Neuronal stem cell (in vitro differentiated cells): ENCODE measurements around the gene MAPT.

Experiments used
- DNase-seq: peaks from one replicate; pipeline ENCODE4 v3.0.0-alpha.2; 2013; ENCODE audit warnings: low spot score
- H2AFZ ChIP-seq: one replicate; pipeline ENCODE4 v1.6.1; 2013; ENCODE audit warnings: mild to moderate bottlenecking, low read length, inconsistent platforms
- H2AK5ac ChIP-seq: 2 replicates; pipeline ENCODE4 v1.6.1; 2013; ENCODE audit warnings: low read depth, mild to moderate bottlenecking, inconsistent platforms, low read length, moderate library complexity, mixed read lengths
- H2BK120ac ChIP-seq: 2 replicates; pipeline ENCODE4 v1.6.1; 2013; ENCODE audit warnings: low read depth, mild to moderate bottlenecking, inconsistent platforms, low read length, moderate library complexity, mixed read lengths
- H2BK12ac ChIP-seq: one replicate; pipeline ENCODE4 v1.6.1; 2013; ENCODE audit warnings: low read length, inconsistent platforms
- H2BK15ac ChIP-seq: 2 replicates; pipeline ENCODE4 v1.6.1; 2013; ENCODE audit warnings: mild to moderate bottlenecking, low read length, inconsistent platforms, mixed read lengths
- H2BK5ac ChIP-seq: one replicate; pipeline ENCODE4 v1.6.1; 2013; ENCODE audit warnings: inconsistent platforms, mild to moderate bottlenecking, low read length, moderate library complexity
- H3K14ac ChIP-seq: one replicate; pipeline ENCODE4 v1.6.1; 2013; ENCODE audit warnings: low read length, inconsistent platforms
- H3K18ac ChIP-seq: 2 replicates; pipeline ENCODE4 v1.6.1; 2013; ENCODE audit warnings: low read length, inconsistent platforms
- H3K23ac ChIP-seq: 2 replicates; pipeline ENCODE4 v1.6.1; 2013; ENCODE audit warnings: low read depth, mild to moderate bottlenecking, mixed read lengths, low read length, inconsistent platforms; ENCODE audit not compliant: poor library complexity
- H3K27ac ChIP-seq: replicated peaks from 3 replicates; pipeline ENCODE4 v1.5.1; 2013; ENCODE audit warnings: low read length, inconsistent platforms
- H3K27me3 ChIP-seq, 3 experiments: 2 replicates each; pipeline ENCODE4 v1.6.1; 2013; ENCODE audit warnings: low read length in 3 of 3, mild to moderate bottlenecking in 2 of 3, inconsistent platforms in 1 of 3, low read depth in 1 of 3, mixed read lengths in 1 of 3, moderate library complexity in 1 of 3; ENCODE audit not compliant: control insufficient read depth in 3 of 3, insufficient read depth in 3 of 3
- H3K36me3 ChIP-seq, 2 donors: replicated peaks in 1 of 2; 2 replicates each; pipeline ENCODE4 v1.6.1; 2013; ENCODE audit warnings: low read length in 2 of 2; ENCODE audit not compliant: control insufficient read depth in 2 of 2, insufficient read depth in 2 of 2
- H3K4ac ChIP-seq: 2 replicates; pipeline ENCODE4 v1.6.1; 2013; ENCODE audit warnings: inconsistent platforms, mild to moderate bottlenecking, low read length, moderate library complexity
- H3K4me1 ChIP-seq, 2 donors: 1 replicate in 1 of 2; 2 replicates in 1 of 2; pipeline ENCODE4 v1.6.1; 2013; ENCODE audit warnings: low read length in 2 of 2, low read depth in 1 of 2; ENCODE audit not compliant: control insufficient read depth in 2 of 2, insufficient read depth in 1 of 2
- H3K4me2 ChIP-seq: one replicate; pipeline ENCODE4 v1.6.1; 2013; ENCODE audit warnings: mild to moderate bottlenecking, low read length, inconsistent platforms; ENCODE audit not compliant: insufficient read depth, poor library complexity, severe bottlenecking
- H3K4me3 ChIP-seq, 2 donors: 2 replicates each; pipeline ENCODE4 v1.5.1; 2013; ENCODE audit warnings: low read length in 2 of 2, mild to moderate bottlenecking in 2 of 2, inconsistent platforms in 1 of 2, moderate library complexity in 1 of 2
- H3K79me1 ChIP-seq: one replicate; pipeline ENCODE4 v1.6.1; 2013; ENCODE audit warnings: low read depth, mild to moderate bottlenecking, inconsistent platforms, low read length, moderate library complexity
- H3K9ac ChIP-seq: one replicate; pipeline ENCODE4 v1.6.1; 2013; ENCODE audit warnings: mild to moderate bottlenecking, low read depth, low read length, inconsistent platforms; ENCODE audit not compliant: poor library complexity
- H3K9me3 ChIP-seq, 2 donors: replicated peaks in 1 of 2; 2 replicates each; pipeline versions ENCODE3 to v1.6.1; 2013; ENCODE audit warnings: low read length in 2 of 2, mild to moderate bottlenecking in 2 of 2, inconsistent platforms in 1 of 2, low read depth in 1 of 2, mixed read lengths in 1 of 2, moderate library complexity in 1 of 2; ENCODE audit not compliant: control insufficient read depth in 2 of 2, insufficient read depth in 1 of 2
- H4K8ac ChIP-seq: one replicate; pipeline ENCODE4 v1.6.1; 2013; ENCODE audit warnings: low read depth, mild to moderate bottlenecking, inconsistent platforms, low read length, moderate library complexity
- H4K91ac ChIP-seq: one replicate; pipeline ENCODE4 v1.6.1; 2013; ENCODE audit warnings: low read length, low read depth, mild to moderate bottlenecking, inconsistent platforms; ENCODE audit not compliant: poor library complexity
- WGBS, 2 donors: extraction: QIAGEN DNeasy Blood & Tissue Kit; methylation state at CpG; one replicate each; pipeline ENCODE4 v1.1.7; 2013; ENCODE audit warnings: missing lambda C conversion rate in 2 of 2, mixed read lengths in 1 of 2; ENCODE audit not compliant: insufficient read length in 2 of 2, insufficient replicate concordance in 1 of 2; ENCODE audit errors: extremely low coverage in 2 of 2; 5-methylcytosine and 5-hydroxymethylcytosine counted together

Gene MAPT

GRCh38 chr17:45939395-45939794 lies 45.0 kb downstream of the MAPT start:
- no peak overlapping the region for H3K23ac ChIP-seq
- no peak overlapping the region for H3K27ac ChIP-seq
- H2BK5ac ChIP-seq, result no peak overlapping the region
- H3K4me1 ChIP-seq, result peaks cover 0 to 4% of the 10 kb centered on the region in 2 donors
- H3K18ac ChIP-seq, result no peak overlapping the region
- H2BK12ac ChIP-seq, result no peak overlapping the region
- no peak overlapping the region for H3K4me3 ChIP-seq
- no peak overlapping the region for H4K91ac ChIP-seq
- DNase-seq, result no peak
- no peak overlapping the region for H3K4ac ChIP-seq
- H3K9me3 ChIP-seq, result no peaks in the 10 kb centered on the region
- no peak overlapping the region for H3K14ac ChIP-seq
- no CpG with 5 or more reads among the region's 5 CpGs for WGBS, 2 donors
- no peak overlapping the region for H2BK120ac ChIP-seq
- H2AFZ ChIP-seq, result no peak overlapping the region
- no peak overlapping the region for H2AK5ac ChIP-seq
- H3K4me2 ChIP-seq, result no peak overlapping the region
- H3K36me3 ChIP-seq, result no peaks in the 10 kb centered on the region
- no peak overlapping the region for H3K9ac ChIP-seq
- no peak overlapping the region for H4K8ac ChIP-seq
- H3K27me3 ChIP-seq, result peaks cover 0 to 32% (median 0%) of the 10 kb centered on the region in 3 experiments
- H3K79me1 ChIP-seq, result no peaks in the 10 kb centered on the region
- H2BK15ac ChIP-seq, result no peak overlapping the region

- peaks cover 0 to 36% (median 0%) of the 10 kb centered on the region in 3 experiments for H3K27me3 ChIP-seq
- H3K36me3 ChIP-seq, result no peaks in the 10 kb centered on the region
- H3K9ac ChIP-seq, result no peak overlapping the region
- H3K4me3 ChIP-seq, result no peak overlapping the region
- no peak overlapping the region for H4K91ac ChIP-seq
- peaks cover 0 to 4% of the 10 kb centered on the region in 2 donors for H3K4me1 ChIP-seq
- no peak overlapping the region for H3K14ac ChIP-seq
- WGBS, 2 donors, result no CpG with 5 or more reads among the region's 4 CpGs
- DNase-seq, result no peak
- H2BK15ac ChIP-seq, result no peak overlapping the region
- no peak overlapping the region for H2BK5ac ChIP-seq
- H3K18ac ChIP-seq, result no peak overlapping the region
- no peak overlapping the region for H2BK120ac ChIP-seq
- no peak overlapping the region for H2BK12ac ChIP-seq
- H3K9me3 ChIP-seq, result no peaks in the 10 kb centered on the region
- H3K23ac ChIP-seq, result no peak overlapping the region
- no peak overlapping the region for H2AK5ac ChIP-seq
- no peaks in the 10 kb centered on the region for H3K79me1 ChIP-seq
- H3K4ac ChIP-seq, result no peak overlapping the region
- no peak overlapping the region for H3K4me2 ChIP-seq
- no peak overlapping the region for H4K8ac ChIP-seq
- H2AFZ ChIP-seq, result no peak overlapping the region
- no peak overlapping the region for H3K27ac ChIP-seq
Measured at GRCh38 chr17:45940293-45940692, 45.9 kb downstream of the MAPT start.

- DNase-seq, result no peak
- H2BK12ac ChIP-seq, result no peak overlapping the region
- H3K4me2 ChIP-seq, result no peak overlapping the region
- no CpG with 5 or more reads among the region's 3 CpGs for WGBS, 2 donors
- H3K79me1 ChIP-seq, result no peaks in the 10 kb centered on the region
- H3K27ac ChIP-seq, result no peak overlapping the region
- peaks cover 0 to 4% of the 10 kb centered on the region in 2 donors for H3K4me1 ChIP-seq
- no peak overlapping the region for H2BK120ac ChIP-seq
- H3K9ac ChIP-seq, result no peak overlapping the region
- H3K27me3 ChIP-seq, result peaks cover 0 to 36% (median 0%) of the 10 kb centered on the region in 3 experiments
- H3K23ac ChIP-seq, result no peak overlapping the region
- no peaks in the 10 kb centered on the region for H3K9me3 ChIP-seq
- no peak overlapping the region for H2BK15ac ChIP-seq
- H3K18ac ChIP-seq, result no peak overlapping the region
- H3K14ac ChIP-seq, result no peak overlapping the region
- no peak overlapping the region for H3K4me3 ChIP-seq
- H3K4ac ChIP-seq, result no peak overlapping the region
- H3K36me3 ChIP-seq, result no peaks in the 10 kb centered on the region
- no peak overlapping the region for H2AK5ac ChIP-seq
- no peak overlapping the region for H2BK5ac ChIP-seq
- no peak overlapping the region for H2AFZ ChIP-seq
- H4K8ac ChIP-seq, result no peak overlapping the region
- H4K91ac ChIP-seq, result no peak overlapping the region
Measured at GRCh38 chr17:45940826-45941225, 46.5 kb downstream of the MAPT start.

GRCh38 chr17:45941395-45941794 lies 47.0 kb downstream of the MAPT start:
- no peak overlapping the region for H3K18ac ChIP-seq

More at GRCh38 chr17:45941395-45941794, 47.0 kb downstream of the MAPT start:
- Histone ChIP-seq H3K79me1 (no peaks in the 10 kb centered on the region), H2AK5ac (no peak overlapping the region), H3K27ac (no peak overlapping the region), H3K4ac (no peak overlapping the region), H2BK120ac (no peak overlapping the region), H4K91ac (no peak overlapping the region), H3K14ac (no peak overlapping the region), H3K4me3 (no peak overlapping the region), H3K9ac (no peak overlapping the region), H3K4me2 (no peak overlapping the region), H3K27me3 (peaks cover 0 to 35% (median 0%) of the 10 kb centered on the region in 3 experiments), H3K23ac (no peak overlapping the region), H2AFZ (no peak overlapping the region), H2BK5ac (no peak overlapping the region), H3K36me3 (no peaks in the 10 kb centered on the region), H2BK12ac (no peak overlapping the region), H3K9me3 (no peaks in the 10 kb centered on the region), H4K8ac (no peak overlapping the region), H2BK15ac (no peak overlapping the region), H3K4me1 (peaks cover 0 to 4% of the 10 kb centered on the region in 2 donors)
- no CpG with 5 or more reads among the region's 2 CpGs for WGBS, 2 donors
- DNase-seq, result no peak
